PC-9 (cell line): ENCODE measurements around the gene PRDM4.

Source experiments
- CTCF ChIP-seq: fragments of 200-600 bp; sonication (generic); conservative IDR thresholded peaks from 2 replicates; pipeline ENCODE4 v1.6.1; 2017; ENCODE audit warnings: mixed run types, antibody characterized with exemption, mild to moderate bottlenecking, moderate library complexity
- EZH2 ChIP-seq: fragments of 200-600 bp; sonication (generic); IDR thresholded peaks from 2 replicates; pipeline ENCODE4 v1.8.0; 2017; ENCODE audit warnings: antibody characterized with exemption, low read depth

GRCh38 chr12:107762874-107763273 is 1.9 kb upstream of the PRDM4 start:
- TF ChIP-seq EZH2, result no peak
- TF ChIP-seq CTCF, result no peak
